K562 (cell line): ENCODE measurements around the gene NFYC. TPM values are rescaled to one million over a fixed set of nuclear protein-coding genes. Genes with fewer than 3 reads are reported as not detected.
A peak's percentile ranks its signal among the peaks of the same experiment; 100 is the strongest.

ENCODE experiments used
- ATAC-seq: fragments of 200-7000 bp; cut with Tn5 transposase; 3 replicates; pipeline ENCODE4 v1.9.1; 2020; ENCODE audit warnings: moderate library complexity
- BruUV-seq: library from RNA; stranded (reverse); fragments of 400-500 nt; replicated peaks from 2 replicates; lab custom pipeline; 2021; lab: Mats Ljungman, UMichigan
- CTCF ChIA-PET: fragments of 300-600 bp; formaldehyde crosslinking; extraction: SDS; loops from one replicate; lab custom pipeline; 2021; ENCODE audit warnings: low intra/inter-chr PET ratio; lab: Yijun Ruan, JAX
- POLR2A ChIA-PET: fragments of 300-600, 350-650 bp; sonication (Branson Sonifier 250); formaldehyde crosslinking; extraction: SDS; loops from one replicate; lab custom pipeline; 2021; ENCODE audit warnings: antibody characterized with exemption, inconsistent platforms; lab: Yijun Ruan, JAX
- DNase-seq, 4 experiments: peaks; one replicate each; pipeline versions ENCODE4 v3.0.0 to v3.0.0-alpha.2; 2011 to 2018; ENCODE audit warnings: low spot score in 3 of 4, mixed read lengths in 3 of 4; ENCODE audit errors: extremely low read depth in 1 of 4
- FAIRE-seq: peaks from 2 replicates; lab custom pipeline; 2011; peaks lifted over from hg19 to GRCh38; lab: Jason Lieb, UNC
- H2AFZ ChIP-seq: 2 replicates; pipeline ENCODE4 v1.6.0; 2011; ENCODE audit warnings: low read depth, low read length, control low read depth, inconsistent platforms
- H3K27ac ChIP-seq: fragments of 200-600 bp; 3 replicates; pipeline ENCODE4 v1.8.0; 2011; ENCODE audit warnings: low read depth, mild to moderate bottlenecking, control low read depth, inconsistent platforms, low read length, moderate library complexity, mixed read lengths; ENCODE audit errors: extremely low read depth
- H3K27me3 ChIP-seq, 2 experiments: fragments of 300-600 bp in 1 of 2; 2 replicates in 1 of 2; 3 replicates in 1 of 2; pipeline versions ENCODE4 v1.6.0 to v1.8.0; 2011; ENCODE audit warnings: inconsistent platforms in 2 of 2, low read length in 2 of 2, mild to moderate bottlenecking in 1 of 2, mixed read lengths in 1 of 2, moderate library complexity in 1 of 2; ENCODE audit not compliant: control insufficient read depth in 2 of 2, insufficient read depth in 2 of 2
- H3K36me3 ChIP-seq: fragments of 300-600 bp; 3 replicates; pipeline ENCODE4 v1.8.0; 2011; ENCODE audit warnings: mild to moderate bottlenecking, low read length, inconsistent platforms; ENCODE audit not compliant: control insufficient read depth, insufficient read depth
- H3K4me1 ChIP-seq, 2 experiments: fragments of 200-600 bp in 1 of 2; replicated peaks in 1 of 2; 2 replicates in 1 of 2; 3 replicates in 1 of 2; pipeline versions ENCODE4 v1.5.1 to v1.8.0; 2011; ENCODE audit warnings: inconsistent platforms in 2 of 2, low read length in 2 of 2, mild to moderate bottlenecking in 1 of 2, mixed read lengths in 1 of 2, moderate library complexity in 1 of 2; ENCODE audit not compliant: control insufficient read depth in 2 of 2, insufficient read depth in 2 of 2
- H3K4me2 ChIP-seq: 2 replicates; pipeline ENCODE4 v1.6.1; 2011; ENCODE audit warnings: low read length, control low read depth, inconsistent platforms, mixed read lengths; ENCODE audit not compliant: insufficient read depth
- H3K4me3 ChIP-seq: fragments of 200-600 bp; sonication (generic), shearing (Covaris generic); 2 replicates; pipeline ENCODE4 v1.5.1; 2016; ENCODE audit warnings: control low read depth, inconsistent platforms
- H3K79me2 ChIP-seq: fragments of 200-600 bp; 3 replicates; pipeline ENCODE4 v1.8.0; 2011; ENCODE audit warnings: low read length, inconsistent platforms; ENCODE audit not compliant: control insufficient read depth, insufficient read depth
- H3K9ac ChIP-seq, 2 experiments: 2 replicates each; pipeline versions ENCODE4 v1.6.0 to v1.6.1; 2011; ENCODE audit warnings: low read depth in 2 of 2, low read length in 2 of 2, control low read depth in 1 of 2, inconsistent platforms in 1 of 2, mild to moderate bottlenecking in 1 of 2, mixed read lengths in 1 of 2; ENCODE audit not compliant: insufficient read depth in 1 of 2
- H3K9me1 ChIP-seq: one replicate; pipeline ENCODE4 v1.6.0; 2011; ENCODE audit warnings: inconsistent platforms, mild to moderate bottlenecking, low read length, moderate library complexity; ENCODE audit not compliant: control insufficient read depth, insufficient read depth
- H3K9me3 ChIP-seq: replicated peaks from 2 replicates; pipeline ENCODE4 v1.5.1; 2011; ENCODE audit warnings: low read depth, low read length, inconsistent platforms; ENCODE audit not compliant: control insufficient read depth, insufficient read depth
- H4K20me1 ChIP-seq: replicated peaks from 2 replicates; pipeline ENCODE4 v1.6.1; 2011; ENCODE audit warnings: low read length, inconsistent platforms, mixed read lengths; ENCODE audit not compliant: control insufficient read depth, insufficient read depth
- BRF2 ChIP-seq: IDR thresholded peaks from 3 replicates; pipeline ENCODE4 v1.6.1; 2011; ENCODE audit warnings: borderline replicate concordance, mild to moderate bottlenecking; ENCODE audit not compliant: insufficient read length, insufficient read depth
- CBX5 ChIP-seq: IDR thresholded peaks from 2 replicates; pipeline ENCODE4 v1.6.1; 2014; ENCODE audit warnings: low read depth, borderline replicate concordance
- CTCF ChIP-seq, 3 experiments: IDR thresholded peaks in 2 of 3; conservative IDR thresholded peaks in 1 of 3; 2 replicates each; pipeline ENCODE4 v1.5.1; 2011 to 2012; ENCODE audit warnings: low read length in 3 of 3, mild to moderate bottlenecking in 3 of 3, control low read depth in 2 of 3, improper control_type of control experiment in 1 of 3, inconsistent platforms in 1 of 3, low read depth in 1 of 3, mixed read lengths in 1 of 3, moderate library complexity in 1 of 3; ENCODE audit not compliant: insufficient read depth in 2 of 3
- ESRRB ChIP-seq: fragments of 250-450 bp; sonication (Bioruptor Pico); IDR thresholded peaks from 2 replicates; pipeline ENCODE4 v1.5.0; 2020; ENCODE audit warnings: mild to moderate bottlenecking, moderate library complexity, borderline replicate concordance
- GATAD2B ChIP-seq: fragments of 450-650 bp; IDR thresholded peaks from 2 replicates; pipeline ENCODE4 v1.6.1; 2017; ENCODE audit warnings: mild to moderate bottlenecking, borderline replicate concordance
- IRF2 ChIP-seq: sonication (generic); formaldehyde crosslinking; IDR thresholded peaks from 2 replicates; pipeline ENCODE4 v1.8.1; 2022; ENCODE audit warnings: mild to moderate bottlenecking, missing genetic modification reagents
- KHSRP ChIP-seq: fragments of 450-650 bp; IDR thresholded peaks from 2 replicates; pipeline ENCODE4 v1.6.1; 2017
- NCOA1 ChIP-seq: fragments of 450-650 bp; IDR thresholded peaks from 2 replicates; pipeline ENCODE4 v1.6.1; 2016; ENCODE audit warnings: low read depth
- NCOR1 ChIP-seq: fragments of 450-650 bp; IDR thresholded peaks from 2 replicates; pipeline ENCODE4 v1.6.1; 2016; ENCODE audit warnings: mild to moderate bottlenecking, moderate library complexity
- POLR2G ChIP-seq: fragments of 200-400 bp; formaldehyde crosslinking; IDR thresholded peaks from 2 replicates; pipeline ENCODE4 v1.6.1; 2017; ENCODE audit warnings: low read depth, mild to moderate bottlenecking, antibody characterized with exemption, low read length, moderate library complexity
- RAD51 ChIP-seq: fragments of 450-650 bp; IDR thresholded peaks from 2 replicates; pipeline ENCODE4 v1.7.1; 2016; ENCODE audit warnings: low read depth, mild to moderate bottlenecking, borderline replicate concordance
- RBM39 ChIP-seq: fragments of 200-400 bp; formaldehyde crosslinking; optimal IDR thresholded peaks from 2 replicates; pipeline ENCODE3; 2018; ENCODE audit warnings: low read depth, low read length
- SLC30A9 ChIP-seq: fragments of 250-450 bp; sonication (Bioruptor Pico); IDR thresholded peaks from 2 replicates; pipeline ENCODE4 v1.8.0; 2022; ENCODE audit warnings: mild to moderate bottlenecking, moderate library complexity
- ZBTB1 ChIP-seq: sonication (generic); formaldehyde crosslinking; IDR thresholded peaks from 2 replicates; pipeline ENCODE4 v1.8.1; 2023; ENCODE audit warnings: missing genetic modification reagents, low read depth, mild to moderate bottlenecking, borderline replicate concordance
- ZBTB9 ChIP-seq: fragments of 450-650 bp; formaldehyde crosslinking; IDR thresholded peaks from 2 replicates; pipeline ENCODE4 v1.4.0; 2020; ENCODE audit warnings: mild to moderate bottlenecking, moderate library complexity
- WGBS: fragments of 100-300 bp; shearing (Covaris generic); methylation state at CpG from one replicate; pipeline ENCODE4 v1.1.6; 2016; ENCODE audit warnings: low coverage, mixed read lengths; ENCODE audit not compliant: insufficient coverage; ENCODE audit errors: missing lambda C conversion rate; 5-methylcytosine and 5-hydroxymethylcytosine counted together
- in situ Hi-C: fragments of 300-500 bp; cut with MboI; formaldehyde crosslinking; loops from 4 replicates; pipeline ENCODE4 v1.15.0; 2018; ENCODE audit warnings: inconsistent platforms, mixed read lengths
- intact Hi-C: fragments of 100-400 bp; cut with micrococcal nuclease; formaldehyde crosslinking; loops from 2 replicates; pipeline ENCODE4 v1.14.2; 2022
- polyA plus RNA-seq, 8 experiments: library from polyadenylated mRNA; depleted of rRNA in 4 of 8; stranded (reverse) in 5 of 8; unstranded in 3 of 8; fragments of >200 nt; fragmentation: Nextera tagmentation in 2 of 8; fragmentation: Illumina TruSeq in 1 of 8; extraction: Ambion mirVana in 2 of 8; extraction: Trizol in 1 of 8; gene quantifications; 2 replicates each; pipeline versions ENCODE4 v1.2.1 to v1.2.3, GENCODE V29; 2011 to 2014; ENCODE audit warnings: inconsistent platforms in 1 of 8, missing spikeins in 1 of 8
- total RNA-seq, 7 experiments: library from RNA; depleted of rRNA in 6 of 7; stranded (reverse); fragments of >200 nt in 6 of 7; fragmentation: Illumina TruSeq in 2 of 7; extraction: Trizol in 2 of 7; gene quantifications; 2 replicates each; pipeline versions ENCODE4 v1.2.1 to v1.2.3, GENCODE V29; 2011 to 2021; ENCODE audit warnings: low replicate concordance in 1 of 7

Gene NFYC
- total and polyA plus RNA-seq, 9 of the 15 experiments (the other 6 are each of a cell fraction or from before 2014, with no cell fraction given) = 4.8 to 59.8 (median 41.1) TPM

- 88% methylated on average over 18 of the region's 18 CpGs for WGBS
- BruUV-seq = no TSS peak
- Histone ChIP-seq H3K4me2 (no peak overlapping the region), H3K79me2 (no peaks in the 10 kb centered on the region), H3K36me3 (peaks cover 60% of the 10 kb centered on the region), H3K27me3 (no peaks in the 10 kb centered on the region), H2AFZ (no peak overlapping the region), H3K4me1 (peaks cover 0 to 12% of the 10 kb centered on the region in 2 experiments; a peak in 4 of 5 replicates), H3K4me3 (no peak overlapping the region), H3K9ac (peak overlapping the region in 1 of 2 experiments; percentile 19; a peak in 1 of 4 replicates), H3K9me1 (no peaks in the 10 kb centered on the region), H4K20me1 (no peaks in the 10 kb centered on the region), H3K27ac (no peak overlapping the region), H3K9me3 (no peaks in the 10 kb centered on the region)
- POLR2A ChIA-PET = interaction anchor here (0.6 to 1.7 kb wide), 6 partner anchors 9 to 145 kb away, joined by 3 to 6 read pairs (median 3); no protein-coding TSS in a partner anchor
- in situ Hi-C loops = loop anchor here (5.0 kb wide), 1 partner anchor 182 kb away; no protein-coding TSS in a partner anchor
- 0 out of 3 replicates have a peak, but pooled peaks have one; percentile 22 for ATAC-seq
- no peak for DNase-seq
- FAIRE-seq = no peak
- intact Hi-C loops = no loop called here
- CTCF ChIA-PET = no interaction called here
- peak; percentile 30 to 38 (median 30); a peak in 2 of 6 replicates for TF ChIP-seq CTCF (IDR thresholded peaks at IDR 0.05 in 2 of 3, conservative IDR thresholded peaks at IDR 0.05 in 1 of 3; ENCODE audit: insufficient read depth in 2 of 3, low read depth in 1 of 3, low read length in 3 of 3)
- TF ChIP-seq BRF2 = no peak
- TF ChIP-seq CBX5 = no peak
- TF ChIP-seq ESRRB = no peak
- TF ChIP-seq GATAD2B = no peak
- TF ChIP-seq RBM39 = no peak
- no peak for TF ChIP-seq NCOR1
- no peak for TF ChIP-seq ZBTB9 (CRISPR knock-in tag)
- TF ChIP-seq SLC30A9 (CRISPR knock-in tag) = no peak
- no peak for TF ChIP-seq NCOA1
- TF ChIP-seq ZBTB1 = no peak
- TF ChIP-seq IRF2 = no peak
- no peak for TF ChIP-seq KHSRP
- no peak for TF ChIP-seq RAD51
- TF ChIP-seq POLR2G = peak; percentile 54
Measured at GRCh38 chr1:40770296-40771070, 79.0 kb downstream of the NFYC start.
